ENCODE measurements around the gene NOP58.

NOP58 gene

GRCh38 chr2:202322435-202322834, 56.9 kb downstream of the NOP58 start:
- Histone ChIP-seq H3K27me3 (no peaks in the 10 kb centered on the region), H4K20me1 (no peaks in the 10 kb centered on the region), H3K36me3 (peaks cover 0 to 72% (median 38%) of the 10 kb centered on the region in 11 experiments; a peak in 20 of 22 replicates), H3K9ac (no peak overlapping the region), H3K4me1 (peaks cover 0 to 16% (median 7%) of the 10 kb centered on the region in 10 experiments; a peak in 16 of 20 replicates), H3K4me3 (no peak overlapping the region), H3K27ac (no peak overlapping the region), H3K4me2 (no peak overlapping the region), H3K9me3 (replicated peaks in 1 of 11) (no peaks in the 10 kb centered on the region; a peak in 1 of 22 replicates)
- no peak for TF ChIP-seq Cebpa-rat (IDR thresholded peaks at IDR 0.05)

- Histone ChIP-seq H3K27ac (no peak overlapping the region), H3K36me3 (peaks cover 0 to 40% (median 20%) of the 10 kb centered on the region in 11 experiments; a peak in 17 of 22 replicates), H3K4me2 (peak overlapping the region in 10 of 11 experiments; percentile 22 to 78 (median 54); a peak in 19 of 22 replicates), H3K9me3 (replicated peaks in 1 of 11) (no peaks in the 10 kb centered on the region; a peak in 1 of 22 replicates), H3K27me3 (no peaks in the 10 kb centered on the region), H3K4me1 (peaks cover 5 to 28% (median 18%) of the 10 kb centered on the region in 10 experiments; a peak in 16 of 20 replicates), H3K9ac (0 out of 22 replicates have a peak overlapping the region, but pooled peaks of 1 of the 11 experiments have one; percentile 21), H3K4me3 (no peak overlapping the region), H4K20me1 (no peaks in the 10 kb centered on the region)
- no peak for TF ChIP-seq Cebpa-rat (IDR thresholded peaks at IDR 0.05)
Measured at GRCh38 chr2:202327858-202328257, 62.3 kb downstream of the NOP58 start.

GRCh38 chr2:202335791-202336467, 70.4 kb downstream of the NOP58 start:
- H3K27me3 ChIP-seq, result no peaks in the 10 kb centered on the region
- no peaks in the 10 kb centered on the region for H3K9me3 ChIP-seq (replicated peaks in 1 of 11)
- peak overlapping the region in 4 of 11 experiments; percentile 37 to 53 (median 50); a peak in 7 of 22 replicates for H3K9ac ChIP-seq
- peaks cover 0 to 32% (median 25%) of the 10 kb centered on the region in 10 experiments; a peak in 18 of 20 replicates for H3K4me1 ChIP-seq
- H4K20me1 ChIP-seq, result no peaks in the 10 kb centered on the region
- H3K4me3 ChIP-seq, result peak overlapping the region in 1 of 10 experiments; percentile 19; a peak in 1 of 20 replicates
- no peaks in the 10 kb centered on the region for H3K36me3 ChIP-seq
- no peak for TF ChIP-seq Cebpa-rat (IDR thresholded peaks at IDR 0.05)
- peak overlapping the region in 9 of 11 experiments; percentile 9 to 78 (median 53); a peak in 16 of 22 replicates for H3K27ac ChIP-seq
- peak overlapping the region; percentile 5 to 79 (median 70); a peak in 19 of 22 replicates for H3K4me2 ChIP-seq

DNA sequence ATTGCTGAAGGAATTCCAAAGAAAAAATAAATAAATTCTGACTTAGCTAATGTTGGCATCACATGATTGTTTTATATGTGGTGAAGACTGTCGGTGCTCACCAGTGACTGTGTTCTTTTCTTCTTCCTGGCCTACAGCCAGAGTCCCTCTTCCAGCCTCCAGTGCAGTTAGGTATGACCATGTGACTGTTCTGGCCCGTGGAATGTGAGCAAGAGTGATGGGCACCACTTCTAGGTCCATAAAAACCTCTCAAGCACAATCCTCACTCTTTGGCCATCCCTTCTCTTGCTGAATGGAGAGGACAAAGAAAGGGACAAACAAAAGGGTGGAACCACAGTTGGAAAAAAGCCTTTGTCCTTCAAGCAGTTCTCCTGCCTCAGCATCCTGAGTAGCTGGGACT, 71.6 kb downstream of the NOP58 start:
- H3K4me1 ChIP-seq, result peaks cover 0 to 32% (median 25%) of the 10 kb centered on the region in 10 experiments; a peak in 18 of 20 replicates
- H3K36me3 ChIP-seq, result no peaks in the 10 kb centered on the region
- no peak overlapping the region for H3K9ac ChIP-seq
- H3K9me3 ChIP-seq (replicated peaks in 1 of 11), result no peaks in the 10 kb centered on the region
- H3K27ac ChIP-seq, result peak overlapping the region in 4 of 11 experiments; percentile 1 to 78 (median 22); a peak in 3 of 22 replicates
- TF ChIP-seq Cebpa-rat (IDR thresholded peaks at IDR 0.05), result no peak
- peak overlapping the region in 7 of 11 experiments; percentile 64 to 79 (median 71); a peak in 12 of 22 replicates for H3K4me2 ChIP-seq
- no peaks in the 10 kb centered on the region for H4K20me1 ChIP-seq
- H3K27me3 ChIP-seq, result no peaks in the 10 kb centered on the region
- H3K4me3 ChIP-seq, result no peak overlapping the region

DNA sequence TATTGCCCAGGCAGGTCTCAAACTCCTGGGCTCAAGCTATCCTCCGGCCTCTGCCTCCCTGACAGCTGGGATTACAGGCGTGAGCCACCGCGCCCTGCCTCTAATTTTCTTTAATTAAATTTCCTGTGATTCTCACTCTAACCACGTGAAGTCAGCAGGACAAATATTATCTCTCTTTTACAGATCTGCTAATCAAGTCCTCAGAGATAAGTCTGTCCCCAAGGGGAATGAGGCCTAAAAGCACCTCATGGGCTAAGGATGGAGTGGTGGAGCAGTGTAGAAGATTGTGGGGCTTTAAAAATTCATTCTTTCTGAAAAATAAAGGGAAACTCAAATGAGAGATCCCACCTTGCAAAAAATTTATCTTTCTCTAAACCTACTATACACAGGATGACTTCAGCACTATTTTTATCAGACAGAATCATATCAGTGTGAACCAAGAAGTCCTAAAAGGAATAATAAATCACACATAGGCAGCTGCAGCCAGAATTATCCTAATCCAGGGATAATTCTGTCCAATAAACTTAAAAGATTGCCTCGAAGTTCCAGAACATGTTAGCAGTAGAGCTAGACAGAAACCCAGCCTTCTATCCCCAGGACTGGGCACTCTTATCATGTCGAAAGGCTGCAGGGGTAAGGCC, 72.3 kb downstream of the NOP58 start:
- Histone ChIP-seq H3K27me3 (no peaks in the 10 kb centered on the region), H3K9ac (no peak overlapping the region), H4K20me1 (no peaks in the 10 kb centered on the region), H3K4me1 (peaks cover 0 to 32% (median 25%) of the 10 kb centered on the region in 10 experiments; a peak in 18 of 20 replicates), H3K4me3 (no peak overlapping the region), H3K27ac (peak overlapping the region in 3 of 11 experiments; percentile 1 to 78 (median 41); a peak in 1 of 22 replicates), H3K36me3 (no peaks in the 10 kb centered on the region), H3K4me2 (peak overlapping the region in 6 of 11 experiments; percentile 64 to 79 (median 70); a peak in 9 of 22 replicates), H3K9me3 (replicated peaks in 1 of 11) (no peaks in the 10 kb centered on the region)
- no peak for TF ChIP-seq Cebpa-rat (IDR thresholded peaks at IDR 0.05)

DNA sequence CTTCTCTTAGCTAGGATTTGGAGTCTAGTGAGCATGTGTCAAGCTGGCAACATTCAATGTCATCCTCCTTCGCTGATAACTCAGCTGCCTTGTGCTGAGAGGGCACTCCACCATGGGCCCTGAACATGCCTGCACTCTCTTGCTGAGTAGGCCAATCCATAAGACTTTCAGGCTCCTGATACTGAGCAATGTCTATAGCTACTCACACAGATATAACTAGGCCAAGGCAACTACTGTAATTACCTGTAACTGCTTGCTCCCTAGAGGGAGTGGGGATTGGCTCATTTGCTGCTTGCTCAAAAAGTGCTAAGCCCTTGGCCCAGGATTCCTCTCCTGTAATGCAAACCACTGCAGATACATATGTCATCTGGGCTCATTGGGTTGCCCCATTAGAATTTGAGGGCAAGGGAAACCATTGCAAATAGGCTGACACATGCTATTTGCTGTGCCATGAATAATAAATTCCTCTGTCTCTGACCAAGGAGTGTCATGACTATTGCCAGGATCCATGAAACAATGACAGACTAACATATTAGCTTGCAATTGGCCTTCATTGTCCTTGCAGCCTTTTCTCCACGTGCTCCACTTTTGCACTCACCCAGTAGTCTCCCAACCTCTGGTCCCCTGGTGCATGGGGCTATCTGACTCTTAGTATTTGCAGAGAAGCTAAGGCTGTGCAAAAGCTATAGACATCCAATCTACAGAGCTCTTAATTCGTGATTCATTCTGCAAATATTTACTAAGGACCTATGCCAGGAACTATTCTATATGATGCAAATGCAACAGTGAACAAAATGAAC, 73.7 kb downstream of the NOP58 start:
- Histone ChIP-seq H3K9ac (no peak overlapping the region), H3K4me2 (no peak overlapping the region)

GRCh38 chr2:202344178-202344577, 78.6 kb downstream of the NOP58 start:
- H3K27me3 ChIP-seq, result no peaks in the 10 kb centered on the region
- H4K20me1 ChIP-seq, result no peaks in the 10 kb centered on the region
- H3K4me1 ChIP-seq, result no peaks in the 10 kb centered on the region
- H3K36me3 ChIP-seq, result no peaks in the 10 kb centered on the region
- H3K4me2 ChIP-seq, result no peak overlapping the region
- no peak overlapping the region for H3K27ac ChIP-seq
- H3K9ac ChIP-seq, result no peak overlapping the region
- H3K9me3 ChIP-seq (replicated peaks in 1 of 11), result no peaks in the 10 kb centered on the region
- no peak for TF ChIP-seq Cebpa-rat (IDR thresholded peaks at IDR 0.05)
- H3K4me3 ChIP-seq, result no peak overlapping the region

More for the DNA sequence above, 73.7 kb downstream of the NOP58 start:
- no peak for TF ChIP-seq Cebpa-rat (IDR thresholded peaks at IDR 0.05)
- Histone ChIP-seq H3K27me3 (no peaks in the 10 kb centered on the region), H3K4me1 (peaks cover 0 to 32% (median 25%) of the 10 kb centered on the region in 10 experiments; a peak in 18 of 20 replicates), H3K9me3 (replicated peaks in 1 of 11) (no peaks in the 10 kb centered on the region), H3K4me3 (no peak overlapping the region), H3K27ac (no peak overlapping the region), H3K36me3 (no peaks in the 10 kb centered on the region), H4K20me1 (no peaks in the 10 kb centered on the region)

DNA sequence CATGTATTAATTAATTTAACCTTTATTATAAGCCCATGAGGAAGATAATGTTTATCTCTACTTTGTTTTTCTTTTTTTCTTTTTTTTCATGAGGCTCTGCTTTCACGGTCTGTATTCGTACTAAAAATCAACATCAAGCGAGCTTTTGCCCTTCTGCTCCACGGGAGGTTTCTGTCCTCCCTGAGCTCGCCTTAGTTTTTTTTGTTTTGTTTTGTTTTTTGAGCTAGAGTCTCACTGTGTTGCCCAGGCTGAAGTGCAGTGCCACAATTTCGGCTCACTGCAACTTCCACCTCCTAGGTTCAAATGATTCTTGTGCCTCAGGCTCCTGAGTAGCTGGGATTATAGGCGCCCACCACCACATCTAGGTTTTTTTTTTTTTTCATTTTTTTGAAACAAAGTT, 80.6 kb downstream of the NOP58 start:
- H3K9me3 ChIP-seq (replicated peaks in 1 of 11), result no peaks in the 10 kb centered on the region
- no peaks in the 10 kb centered on the region for H4K20me1 ChIP-seq
- H3K36me3 ChIP-seq, result no peaks in the 10 kb centered on the region
- no peaks in the 10 kb centered on the region for H3K27me3 ChIP-seq
- TF ChIP-seq Cebpa-rat (IDR thresholded peaks at IDR 0.05), result no peak
- no peak overlapping the region for H3K27ac ChIP-seq
- no peak overlapping the region for H3K9ac ChIP-seq
- no peaks in the 10 kb centered on the region for H3K4me1 ChIP-seq
- no peak overlapping the region for H3K4me3 ChIP-seq
- H3K4me2 ChIP-seq, result no peak overlapping the region
